CD4-positive, alpha-beta T cell (primary cell): Measurements from ENCODE around the gene TTYH3. TPM values are rescaled to one million over a fixed set of nuclear protein-coding genes. Genes with fewer than 3 reads are reported as not detected.

Experiments
- ATAC-seq: fragments of 200-7000 bp; cut with Tn5 transposase; one replicate; pipeline ENCODE4 v1.10.0; 2022; ENCODE audit warnings: mild to moderate bottlenecking; ENCODE audit not compliant: poor library complexity
- CTCF ChIA-PET: fragments of 350-600 bp; sonication (Branson Sonifier 250); formaldehyde crosslinking; loops from one replicate; lab custom pipeline; 2021; ENCODE audit warnings: antibody characterized with exemption, inconsistent platforms; lab: Charles Lee
- POLR2A ChIA-PET: fragments of 350-600 bp; sonication (Branson Sonifier 250); formaldehyde crosslinking; loops from one replicate; lab custom pipeline; 2021; ENCODE audit warnings: antibody characterized with exemption, inconsistent platforms; lab: Charles Lee
- DNase-seq, 14 experiments: peaks; one replicate each; pipeline ENCODE4 v3.0.0-alpha.2; 2013 to 2020; ENCODE audit warnings: mixed read lengths in 2 of 14
- H3K27ac ChIP-seq, 2 donors: one replicate each; pipeline versions ENCODE4 v1.5.1 to v1.7.0; 2013; ENCODE audit warnings: low read length in 2 of 2, low read depth in 1 of 2, mild to moderate bottlenecking in 1 of 2
- H3K27me3 ChIP-seq, 2 experiments: 1 replicate in 1 of 2; 2 replicates in 1 of 2; pipeline versions ENCODE4 v1.6.1 to v1.7.0; 2013; ENCODE audit warnings: low read length in 2 of 2, control low read depth in 1 of 2, mild to moderate bottlenecking in 1 of 2, moderate library complexity in 1 of 2; ENCODE audit not compliant: insufficient read depth in 2 of 2, control insufficient read depth in 1 of 2
- H3K36me3 ChIP-seq: one replicate; pipeline ENCODE4 v1.6.1; 2013; ENCODE audit warnings: low read length, control low read depth; ENCODE audit not compliant: insufficient read depth
- H3K4me1 ChIP-seq: one replicate; pipeline ENCODE4 v1.6.1; 2013; ENCODE audit warnings: low read length, control low read depth; ENCODE audit not compliant: insufficient read depth
- H3K4me3 ChIP-seq: one replicate; pipeline ENCODE4 v1.5.1; 2013; ENCODE audit warnings: mild to moderate bottlenecking, low read length, moderate library complexity
- H3K9me3 ChIP-seq, 2 experiments: 1 replicate in 1 of 2; 2 replicates in 1 of 2; pipeline versions ENCODE4 v1.6.1 to v1.7.0; 2013; ENCODE audit warnings: low read length in 2 of 2, mild to moderate bottlenecking in 2 of 2, control low read depth in 1 of 2, moderate library complexity in 1 of 2; ENCODE audit not compliant: control insufficient read depth in 1 of 2, insufficient read depth in 1 of 2
- H3K27ac Mint-ChIP-seq: one replicate; pipeline ENCODE4 v1.8.0; 2020; ENCODE audit warnings: mixed read lengths
- H3K27me3 Mint-ChIP-seq: one replicate; pipeline ENCODE4 v1.8.0; 2021; ENCODE audit warnings: mixed read lengths
- H3K36me3 Mint-ChIP-seq: one replicate; pipeline ENCODE4 v1.8.0; 2021; ENCODE audit warnings: low read depth, mixed read lengths
- H3K4me1 Mint-ChIP-seq: one replicate; pipeline ENCODE4 v1.8.0; 2021; ENCODE audit warnings: low read depth, mixed read lengths
- H3K4me3 Mint-ChIP-seq: one replicate; pipeline ENCODE4 v1.8.0; 2020; ENCODE audit warnings: mild to moderate bottlenecking, mixed read lengths
- H3K9me3 Mint-ChIP-seq: one replicate; pipeline ENCODE4 v1.8.0; 2020; ENCODE audit warnings: mixed read lengths
- intact Hi-C, 2 experiments: fragments of 100-400 bp; cut with DNase I in 1 of 2; cut with micrococcal nuclease in 1 of 2; formaldehyde crosslinking; loops; one replicate each; pipeline versions ENCODE4 v1.15.1 to v1.9.0; 2023 to 2025; cut with DNase I, micrococcal nuclease
- total RNA-seq, 174 experiments: library from RNA in 2 of 174; stranded (reverse) in 2 of 174; gene quantifications; one replicate each; pipeline ENCODE4 v1.2.3 and lab custom pipeline; 2021 to 2026
- TF ChIP-seq, protein P1 (sequence below): fragments of 200-600 bp; IDR thresholded peaks from one replicate; pipeline ENCODE4 v1.8.0; 2022; ENCODE audit warnings: antibody characterized with exemption, mild to moderate bottlenecking

TTYH3 gene
- total RNA-seq, 2 experiments from 2014 or later = 7.9 to 9.3 TPM

DNA sequence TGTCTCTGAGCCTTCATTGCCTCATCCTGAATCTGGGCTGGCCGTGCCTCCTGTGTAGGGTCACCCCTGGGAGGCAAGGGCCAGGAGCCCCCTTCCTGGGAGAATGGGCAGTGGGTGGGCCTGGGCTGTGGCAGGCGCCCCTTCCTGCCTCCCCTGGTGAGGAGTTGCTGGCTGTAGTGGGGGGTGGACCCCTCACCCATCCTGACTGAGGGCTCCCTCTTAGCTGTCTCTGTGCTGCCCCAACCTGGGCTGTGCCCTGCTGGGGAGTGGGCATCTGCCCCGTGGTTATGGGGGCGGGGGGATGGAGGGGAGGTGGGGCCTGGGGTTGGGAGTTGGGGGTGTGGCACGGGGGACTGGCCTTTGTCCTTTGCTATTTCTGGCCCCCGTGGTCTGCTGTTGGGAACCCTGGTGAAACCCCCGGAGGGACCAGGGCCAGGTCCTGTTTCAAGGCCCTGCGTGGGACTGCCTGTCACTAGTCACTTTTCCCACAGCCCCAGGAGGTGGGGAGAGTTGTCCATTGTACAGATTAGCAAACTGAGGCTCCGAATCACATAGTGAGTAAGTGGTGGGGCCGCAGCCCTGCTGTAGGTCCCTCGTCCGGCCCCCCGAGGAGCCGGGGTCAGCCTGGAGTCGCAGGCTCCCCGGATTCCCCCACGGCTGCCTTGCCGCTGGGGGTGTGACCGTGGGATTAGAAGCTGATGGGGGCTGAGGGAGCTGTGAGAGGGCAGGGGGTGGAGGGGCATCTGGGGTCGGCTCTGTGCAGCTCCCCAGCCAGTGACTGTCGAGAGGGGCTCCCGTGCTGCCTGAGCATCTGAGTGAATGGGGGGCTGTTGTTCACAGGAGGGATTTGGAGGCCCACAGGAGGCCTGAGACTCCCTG, 2.7 kb downstream of the TTYH3 start:
- Mint-ChIP-seq H3K27ac (no peak overlapping the region), H3K4me3 (peak overlapping the region; percentile 77), H3K27me3 (no peaks in the 10 kb centered on the region), H3K9me3 (no peaks in the 10 kb centered on the region), H3K4me1 (peaks cover 20% of the 10 kb centered on the region), H3K36me3 (no peaks in the 10 kb centered on the region)
- intact Hi-C loops = loop anchor here in 1 of 2 experiments (5.0 kb wide), 3 partner anchors 112 to 1177 kb away; partner anchors contain the start of gene MICALL2
- Histone ChIP-seq H3K36me3 (no peaks in the 10 kb centered on the region), H3K27ac (no peak overlapping the region), H3K9me3 (no peaks in the 10 kb centered on the region), H3K27me3 (no peaks in the 10 kb centered on the region), H3K4me3 (no peak overlapping the region), H3K4me1 (peaks cover 34% of the 10 kb centered on the region)
- TF ChIP-seq, protein P1, sequence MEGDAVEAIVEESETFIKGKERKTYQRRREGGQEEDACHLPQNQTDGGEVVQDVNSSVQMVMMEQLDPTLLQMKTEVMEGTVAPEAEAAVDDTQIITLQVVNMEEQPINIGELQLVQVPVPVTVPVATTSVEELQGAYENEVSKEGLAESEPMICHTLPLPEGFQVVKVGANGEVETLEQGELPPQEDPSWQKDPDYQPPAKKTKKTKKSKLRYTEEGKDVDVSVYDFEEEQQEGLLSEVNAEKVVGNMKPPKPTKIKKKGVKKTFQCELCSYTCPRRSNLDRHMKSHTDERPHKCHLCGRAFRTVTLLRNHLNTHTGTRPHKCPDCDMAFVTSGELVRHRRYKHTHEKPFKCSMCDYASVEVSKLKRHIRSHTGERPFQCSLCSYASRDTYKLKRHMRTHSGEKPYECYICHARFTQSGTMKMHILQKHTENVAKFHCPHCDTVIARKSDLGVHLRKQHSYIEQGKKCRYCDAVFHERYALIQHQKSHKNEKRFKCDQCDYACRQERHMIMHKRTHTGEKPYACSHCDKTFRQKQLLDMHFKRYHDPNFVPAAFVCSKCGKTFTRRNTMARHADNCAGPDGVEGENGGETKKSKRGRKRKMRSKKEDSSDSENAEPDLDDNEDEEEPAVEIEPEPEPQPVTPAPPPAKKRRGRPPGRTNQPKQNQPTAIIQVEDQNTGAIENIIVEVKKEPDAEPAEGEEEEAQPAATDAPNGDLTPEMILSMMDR = no peak
- ChIA-PET POLR2A (no interaction called here), CTCF (no interaction called here)
- ATAC-seq (no peak), DNase-seq (peak in 1 of 14 experiments; percentile 22)

DNA sequence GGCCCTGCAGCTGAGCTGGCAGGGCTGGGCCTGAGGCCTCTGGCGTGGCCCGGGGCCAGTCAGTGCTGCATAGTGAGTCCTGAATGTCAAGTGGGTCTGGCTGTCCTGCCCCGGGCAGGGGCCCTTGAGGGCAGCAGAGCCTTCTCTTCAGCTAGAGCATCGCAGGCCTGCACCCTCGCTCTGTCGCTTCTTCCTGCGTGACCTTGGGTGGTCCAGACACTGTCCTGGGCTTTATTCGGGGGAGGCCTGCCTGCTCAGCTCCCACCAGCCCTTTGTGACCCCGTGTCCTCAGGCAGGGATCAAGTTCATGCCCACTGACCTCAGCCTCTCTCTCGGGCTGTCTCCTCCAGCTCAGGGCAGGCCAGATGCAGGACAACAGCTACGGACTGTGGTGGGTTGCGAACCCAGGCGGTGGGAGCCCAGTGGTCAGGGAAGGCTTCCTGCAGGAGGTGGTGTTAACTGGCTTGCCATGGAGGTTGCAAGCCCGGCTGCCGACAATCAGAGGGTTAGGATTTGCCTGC, 3.4 kb downstream of the TTYH3 start:
- Mint-ChIP-seq H3K4me1 (peaks cover 20% of the 10 kb centered on the region), H3K27me3 (no peaks in the 10 kb centered on the region), H3K4me3 (peak overlapping the region; percentile 54), H3K27ac (no peak overlapping the region), H3K9me3 (no peaks in the 10 kb centered on the region), H3K36me3 (no peaks in the 10 kb centered on the region)
- intact Hi-C loops = no loop called here
- Histone ChIP-seq H3K27me3 (no peaks in the 10 kb centered on the region), H3K27ac (no peak overlapping the region), H3K9me3 (no peaks in the 10 kb centered on the region), H3K36me3 (no peaks in the 10 kb centered on the region), H3K4me3 (no peak overlapping the region), H3K4me1 (peaks cover 34% of the 10 kb centered on the region)
- TF ChIP-seq, protein P1 = no peak
- ChIA-PET CTCF (no interaction called here), POLR2A (no interaction called here)
- peak in 1 of 14 experiments; percentile 17 for DNase-seq
- ATAC-seq = no peak

DNA sequence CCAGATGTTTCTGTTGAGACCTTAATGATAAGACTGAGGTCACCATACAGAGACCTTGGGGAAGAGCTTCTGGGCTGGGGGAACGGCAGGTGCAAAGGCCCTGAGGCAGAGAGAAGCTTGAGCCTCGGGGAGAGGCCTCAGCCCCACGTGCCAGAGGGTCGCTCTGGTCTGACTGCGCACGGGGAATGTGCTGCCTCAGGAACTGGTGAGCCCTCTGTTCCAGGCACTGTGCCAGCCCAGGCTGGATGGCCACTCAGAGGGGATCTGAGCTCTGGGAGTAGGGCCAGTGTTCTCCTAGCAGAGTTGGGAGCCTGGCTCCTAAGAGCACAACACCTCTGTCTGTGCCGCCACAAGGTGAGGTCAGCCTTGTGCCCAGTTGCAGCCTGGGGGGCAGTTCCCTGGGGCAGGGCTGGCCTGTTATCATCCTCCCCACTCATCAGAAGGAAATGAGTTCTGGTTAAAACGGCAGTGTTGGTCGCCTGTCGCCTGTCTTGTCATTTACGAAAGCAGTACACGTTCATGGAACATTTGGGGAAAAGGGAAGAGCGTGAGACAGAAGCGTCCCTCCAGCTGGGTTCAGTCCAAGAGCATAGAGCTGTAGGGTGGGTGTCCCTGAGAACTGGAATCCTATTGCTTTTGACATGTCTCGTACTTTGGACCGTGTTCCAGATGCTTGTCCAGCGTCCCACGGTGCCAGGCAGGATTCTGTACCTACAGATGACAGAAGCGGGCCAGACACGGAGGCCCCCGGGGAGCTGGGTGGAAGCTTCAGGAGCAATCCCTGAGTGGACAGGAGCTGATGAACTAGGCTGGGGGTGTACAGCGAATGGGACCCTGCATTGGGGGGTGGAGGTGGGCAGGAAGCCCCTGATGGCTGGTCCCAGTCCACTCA, 4.3 kb downstream of the TTYH3 start:
- Histone ChIP-seq H3K27ac (no peak overlapping the region), H3K27me3 (no peaks in the 10 kb centered on the region), H3K4me3 (no peak overlapping the region), H3K9me3 (no peaks in the 10 kb centered on the region), H3K4me1 (peaks cover 33% of the 10 kb centered on the region), H3K36me3 (no peaks in the 10 kb centered on the region)
- intact Hi-C loops = no loop called here
- H3K4me3 Mint-ChIP-seq = no peak overlapping the region
- DNase-seq = peak in 1 of 14 experiments; percentile 21
- H3K27ac Mint-ChIP-seq = no peak overlapping the region
- H3K4me1 Mint-ChIP-seq = peaks cover 19% of the 10 kb centered on the region
- ATAC-seq = no peak
- TF ChIP-seq, protein P1 = no peak
- H3K36me3 Mint-ChIP-seq = no peaks in the 10 kb centered on the region
- POLR2A ChIA-PET = no interaction called here
- CTCF ChIA-PET = no interaction called here
- H3K27me3 Mint-ChIP-seq = no peaks in the 10 kb centered on the region
- no peaks in the 10 kb centered on the region for H3K9me3 Mint-ChIP-seq
